Measurements from ENCODE around the gene CLSTN2. TPM values are rescaled to one million over a fixed set of nuclear protein-coding genes. Genes with fewer than 3 reads are reported as not detected.

The CLSTN2 gene
- total and polyA plus RNA-seq, 4 donors, result 0.09 to 2.2 (median 0.55) TPM

DNA sequence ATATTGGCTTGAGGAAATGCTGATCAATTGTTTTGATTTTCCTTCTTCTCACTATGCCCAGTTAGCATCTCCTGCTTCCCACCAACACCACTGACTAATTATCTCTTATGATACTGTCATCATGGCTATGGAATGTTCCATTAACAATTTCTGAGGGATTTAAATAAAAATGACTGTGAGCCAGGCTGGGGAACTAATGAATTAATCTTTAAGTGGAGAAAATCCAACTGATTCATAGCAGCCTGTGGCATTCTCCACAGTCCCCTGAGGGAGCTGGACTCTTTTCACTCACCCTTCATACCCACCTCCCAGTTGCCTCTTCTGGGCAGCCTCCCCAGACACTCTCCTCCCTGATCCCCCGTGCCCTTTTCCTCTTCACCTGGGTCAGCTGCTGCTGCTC lies 353.6 kb downstream of the CLSTN2 start:
- no peak overlapping the region for H3K4me3 ChIP-seq (ENCODE audit: low read depth in 1 of 3, low read length in 3 of 3)
- H3K4me1 ChIP-seq (ENCODE audit: control insufficient read depth in 4 of 4, insufficient read depth in 4 of 4, low read length in 3 of 4), result no peaks in the 10 kb centered on the region
- H3K36me3 ChIP-seq (ENCODE audit: control insufficient read depth in 4 of 4, insufficient read depth in 3 of 4, low read depth in 1 of 4, low read length in 3 of 4), result no peaks in the 10 kb centered on the region
- 54% methylated on average over 1 of the region's 1 CpG for WGBS
- TF ChIP-seq HNF4G (IDR thresholded peaks at IDR 0.05) (no peak), EGR1 (IDR thresholded peaks at IDR 0.05; ENCODE audit: low read depth in 2 of 2) (no peak), TAF1 (conservative IDR thresholded peaks at IDR 0.05) (no peak), RAD21 (IDR thresholded peaks at IDR 0.05) (no peak), JUND (IDR thresholded peaks at IDR 0.05) (no peak), YY1 (IDR thresholded peaks at IDR 0.05) (no peak), HNF4A (conservative IDR thresholded peaks at IDR 0.05) (no peak), FOXA2 (IDR thresholded peaks at IDR 0.05) (no peak), FOXA1 (IDR thresholded peaks at IDR 0.05) (no peak), RXRA (IDR thresholded peaks at IDR 0.05) (no peak), SP1 (IDR thresholded peaks at IDR 0.05) (no peak), GABPA (IDR thresholded peaks at IDR 0.05 in 1 of 2, conservative IDR thresholded peaks at IDR 0.05 in 1 of 2) (no peak), NR2F2 (IDR thresholded peaks at IDR 0.05) (no peak)
- TF ChIP-seq, protein P1, sequence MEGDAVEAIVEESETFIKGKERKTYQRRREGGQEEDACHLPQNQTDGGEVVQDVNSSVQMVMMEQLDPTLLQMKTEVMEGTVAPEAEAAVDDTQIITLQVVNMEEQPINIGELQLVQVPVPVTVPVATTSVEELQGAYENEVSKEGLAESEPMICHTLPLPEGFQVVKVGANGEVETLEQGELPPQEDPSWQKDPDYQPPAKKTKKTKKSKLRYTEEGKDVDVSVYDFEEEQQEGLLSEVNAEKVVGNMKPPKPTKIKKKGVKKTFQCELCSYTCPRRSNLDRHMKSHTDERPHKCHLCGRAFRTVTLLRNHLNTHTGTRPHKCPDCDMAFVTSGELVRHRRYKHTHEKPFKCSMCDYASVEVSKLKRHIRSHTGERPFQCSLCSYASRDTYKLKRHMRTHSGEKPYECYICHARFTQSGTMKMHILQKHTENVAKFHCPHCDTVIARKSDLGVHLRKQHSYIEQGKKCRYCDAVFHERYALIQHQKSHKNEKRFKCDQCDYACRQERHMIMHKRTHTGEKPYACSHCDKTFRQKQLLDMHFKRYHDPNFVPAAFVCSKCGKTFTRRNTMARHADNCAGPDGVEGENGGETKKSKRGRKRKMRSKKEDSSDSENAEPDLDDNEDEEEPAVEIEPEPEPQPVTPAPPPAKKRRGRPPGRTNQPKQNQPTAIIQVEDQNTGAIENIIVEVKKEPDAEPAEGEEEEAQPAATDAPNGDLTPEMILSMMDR (IDR thresholded peaks at IDR 0.05; ENCODE audit: low read depth, low read length, missing input control), result no peak
- TF ChIP-seq, protein P2, sequence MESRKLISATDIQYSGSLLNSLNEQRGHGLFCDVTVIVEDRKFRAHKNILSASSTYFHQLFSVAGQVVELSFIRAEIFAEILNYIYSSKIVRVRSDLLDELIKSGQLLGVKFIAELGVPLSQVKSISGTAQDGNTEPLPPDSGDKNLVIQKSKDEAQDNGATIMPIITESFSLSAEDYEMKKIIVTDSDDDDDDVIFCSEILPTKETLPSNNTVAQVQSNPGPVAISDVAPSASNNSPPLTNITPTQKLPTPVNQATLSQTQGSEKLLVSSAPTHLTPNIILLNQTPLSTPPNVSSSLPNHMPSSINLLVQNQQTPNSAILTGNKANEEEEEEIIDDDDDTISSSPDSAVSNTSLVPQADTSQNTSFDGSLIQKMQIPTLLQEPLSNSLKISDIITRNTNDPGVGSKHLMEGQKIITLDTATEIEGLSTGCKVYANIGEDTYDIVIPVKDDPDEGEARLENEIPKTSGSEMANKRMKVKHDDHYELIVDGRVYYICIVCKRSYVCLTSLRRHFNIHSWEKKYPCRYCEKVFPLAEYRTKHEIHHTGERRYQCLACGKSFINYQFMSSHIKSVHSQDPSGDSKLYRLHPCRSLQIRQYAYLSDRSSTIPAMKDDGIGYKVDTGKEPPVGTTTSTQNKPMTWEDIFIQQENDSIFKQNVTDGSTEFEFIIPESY (IDR thresholded peaks at IDR 0.05), result no peak
- TF ChIP-seq, protein P3, sequence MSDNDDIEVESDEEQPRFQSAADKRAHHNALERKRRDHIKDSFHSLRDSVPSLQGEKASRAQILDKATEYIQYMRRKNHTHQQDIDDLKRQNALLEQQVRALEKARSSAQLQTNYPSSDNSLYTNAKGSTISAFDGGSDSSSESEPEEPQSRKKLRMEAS (IDR thresholded peaks at IDR 0.05), result no peak
- TF ChIP-seq, protein P4, sequence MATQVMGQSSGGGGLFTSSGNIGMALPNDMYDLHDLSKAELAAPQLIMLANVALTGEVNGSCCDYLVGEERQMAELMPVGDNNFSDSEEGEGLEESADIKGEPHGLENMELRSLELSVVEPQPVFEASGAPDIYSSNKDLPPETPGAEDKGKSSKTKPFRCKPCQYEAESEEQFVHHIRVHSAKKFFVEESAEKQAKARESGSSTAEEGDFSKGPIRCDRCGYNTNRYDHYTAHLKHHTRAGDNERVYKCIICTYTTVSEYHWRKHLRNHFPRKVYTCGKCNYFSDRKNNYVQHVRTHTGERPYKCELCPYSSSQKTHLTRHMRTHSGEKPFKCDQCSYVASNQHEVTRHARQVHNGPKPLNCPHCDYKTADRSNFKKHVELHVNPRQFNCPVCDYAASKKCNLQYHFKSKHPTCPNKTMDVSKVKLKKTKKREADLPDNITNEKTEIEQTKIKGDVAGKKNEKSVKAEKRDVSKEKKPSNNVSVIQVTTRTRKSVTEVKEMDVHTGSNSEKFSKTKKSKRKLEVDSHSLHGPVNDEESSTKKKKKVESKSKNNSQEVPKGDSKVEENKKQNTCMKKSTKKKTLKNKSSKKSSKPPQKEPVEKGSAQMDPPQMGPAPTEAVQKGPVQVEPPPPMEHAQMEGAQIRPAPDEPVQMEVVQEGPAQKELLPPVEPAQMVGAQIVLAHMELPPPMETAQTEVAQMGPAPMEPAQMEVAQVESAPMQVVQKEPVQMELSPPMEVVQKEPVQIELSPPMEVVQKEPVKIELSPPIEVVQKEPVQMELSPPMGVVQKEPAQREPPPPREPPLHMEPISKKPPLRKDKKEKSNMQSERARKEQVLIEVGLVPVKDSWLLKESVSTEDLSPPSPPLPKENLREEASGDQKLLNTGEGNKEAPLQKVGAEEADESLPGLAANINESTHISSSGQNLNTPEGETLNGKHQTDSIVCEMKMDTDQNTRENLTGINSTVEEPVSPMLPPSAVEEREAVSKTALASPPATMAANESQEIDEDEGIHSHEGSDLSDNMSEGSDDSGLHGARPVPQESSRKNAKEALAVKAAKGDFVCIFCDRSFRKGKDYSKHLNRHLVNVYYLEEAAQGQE (IDR thresholded peaks at IDR 0.05), result no peak
- TF ChIP-seq, protein P5, sequence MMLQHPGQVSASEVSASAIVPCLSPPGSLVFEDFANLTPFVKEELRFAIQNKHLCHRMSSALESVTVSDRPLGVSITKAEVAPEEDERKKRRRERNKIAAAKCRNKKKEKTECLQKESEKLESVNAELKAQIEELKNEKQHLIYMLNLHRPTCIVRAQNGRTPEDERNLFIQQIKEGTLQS (IDR thresholded peaks at IDR 0.05), result no peak
- no peak overlapping the region for H3K9ac ChIP-seq (ENCODE audit: low read depth in 1 of 2, low read length in 2 of 2)
- H3K9me3 ChIP-seq (ENCODE audit: control insufficient read depth in 4 of 4, low read length in 3 of 4), result no peaks in the 10 kb centered on the region
- no peak overlapping the region for H3K27ac ChIP-seq (ENCODE audit: low read depth in 1 of 2, low read length in 2 of 2)
- H3K27me3 ChIP-seq (ENCODE audit: control insufficient read depth in 4 of 4, insufficient read depth in 4 of 4, low read length in 3 of 4), result peaks cover 0 to 4% (median 1%) of the 10 kb centered on the region in 4 donors
- no peak for DNase-seq (ENCODE audit: low spot score)
